NT2/D1 (cell line): ENCODE data around the gene EDA.

Source experiments
- SUZ12 ChIP-seq: IDR thresholded peaks from 2 replicates; pipeline ENCODE4 v1.6.1; 2011; ENCODE audit not compliant: insufficient read length, insufficient read depth; ENCODE audit errors: extremely low read depth
- YY1 ChIP-seq: IDR thresholded peaks from 2 replicates; pipeline ENCODE4 v1.6.1; 2011; ENCODE audit not compliant: insufficient read length, insufficient read depth
- ZNF274 ChIP-seq: IDR thresholded peaks from 2 replicates; pipeline ENCODE4 v1.6.1; 2011; ENCODE audit warnings: mild to moderate bottlenecking, low read depth, low read length

DNA sequence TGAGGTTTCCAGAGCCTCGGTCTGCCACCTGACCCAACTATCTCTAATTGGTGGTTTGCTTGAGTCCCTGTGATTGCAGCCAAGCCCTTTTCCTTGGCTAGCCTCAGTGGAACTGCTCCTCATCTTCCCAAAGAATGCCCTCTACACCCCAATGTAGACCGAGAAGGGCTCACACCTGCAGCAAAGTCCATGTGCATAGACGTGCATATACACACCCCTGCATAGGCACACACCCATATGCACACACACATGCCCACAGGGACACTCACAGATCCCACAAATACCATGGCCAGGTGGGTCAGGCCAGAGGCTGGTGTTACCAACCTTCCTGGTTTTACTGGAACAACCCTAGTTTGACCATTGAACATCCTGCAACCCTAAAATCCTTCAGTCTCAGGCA is 433.5 kb downstream of the EDA start:
- TF ChIP-seq YY1 (no peak), ZNF274 (no peak), SUZ12 (no peak)
